ENCODE data around the gene KCTD2.

DNA sequence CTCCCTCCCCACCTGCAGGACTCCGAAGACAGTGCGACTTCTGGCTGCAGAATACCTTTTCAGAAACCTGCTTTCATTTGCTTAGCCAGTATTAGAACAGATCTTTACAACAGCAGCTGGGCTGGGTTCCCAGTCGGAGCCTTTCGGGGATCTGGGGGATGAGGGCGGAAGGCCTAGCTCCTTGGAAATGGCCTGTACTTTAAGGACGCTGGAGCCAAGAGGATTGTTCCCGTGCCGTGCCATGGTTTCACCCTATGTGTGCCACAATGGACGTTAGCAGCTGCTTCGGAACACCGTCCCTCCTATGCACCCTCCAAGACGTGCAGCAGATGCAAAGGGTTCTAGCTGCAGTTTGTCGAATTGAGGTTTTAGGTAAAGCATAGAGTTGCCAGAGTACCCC lies 16.2 kb downstream of the KCTD2 start:
- no peak for TF ChIP-seq POLR2A (IDR thresholded peaks at IDR 0.05)
- TF ChIP-seq, protein P1, sequence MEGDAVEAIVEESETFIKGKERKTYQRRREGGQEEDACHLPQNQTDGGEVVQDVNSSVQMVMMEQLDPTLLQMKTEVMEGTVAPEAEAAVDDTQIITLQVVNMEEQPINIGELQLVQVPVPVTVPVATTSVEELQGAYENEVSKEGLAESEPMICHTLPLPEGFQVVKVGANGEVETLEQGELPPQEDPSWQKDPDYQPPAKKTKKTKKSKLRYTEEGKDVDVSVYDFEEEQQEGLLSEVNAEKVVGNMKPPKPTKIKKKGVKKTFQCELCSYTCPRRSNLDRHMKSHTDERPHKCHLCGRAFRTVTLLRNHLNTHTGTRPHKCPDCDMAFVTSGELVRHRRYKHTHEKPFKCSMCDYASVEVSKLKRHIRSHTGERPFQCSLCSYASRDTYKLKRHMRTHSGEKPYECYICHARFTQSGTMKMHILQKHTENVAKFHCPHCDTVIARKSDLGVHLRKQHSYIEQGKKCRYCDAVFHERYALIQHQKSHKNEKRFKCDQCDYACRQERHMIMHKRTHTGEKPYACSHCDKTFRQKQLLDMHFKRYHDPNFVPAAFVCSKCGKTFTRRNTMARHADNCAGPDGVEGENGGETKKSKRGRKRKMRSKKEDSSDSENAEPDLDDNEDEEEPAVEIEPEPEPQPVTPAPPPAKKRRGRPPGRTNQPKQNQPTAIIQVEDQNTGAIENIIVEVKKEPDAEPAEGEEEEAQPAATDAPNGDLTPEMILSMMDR (IDR thresholded peaks at IDR 0.05), result no peak

Measured in lower leg skin (tissue), 3 donors.